NCI-H2227 treated with DMSO at 0.1 percent for 48 hours (cell line): ENCODE data around the gene CNBP.
"Not testable (repeated sequence)": the region's sequence is repeated elsewhere in the genome, so short reads cannot be mapped to it uniquely, and the experiment has no call there.

Experiments
- DNase-seq: peaks from one replicate; lab custom pipeline; 2025; lab: John Stamatoyannopoulos, UW

CNBP gene

GRCh38 chr3:129183569-129184395, at the start of gene CNBP:
CNBP (minus strand) TSS chr3:129183896; CDS start chr3:129171757, 12,139 bp downstream.
- DNase-seq, result peak; percentile 77

DNA sequence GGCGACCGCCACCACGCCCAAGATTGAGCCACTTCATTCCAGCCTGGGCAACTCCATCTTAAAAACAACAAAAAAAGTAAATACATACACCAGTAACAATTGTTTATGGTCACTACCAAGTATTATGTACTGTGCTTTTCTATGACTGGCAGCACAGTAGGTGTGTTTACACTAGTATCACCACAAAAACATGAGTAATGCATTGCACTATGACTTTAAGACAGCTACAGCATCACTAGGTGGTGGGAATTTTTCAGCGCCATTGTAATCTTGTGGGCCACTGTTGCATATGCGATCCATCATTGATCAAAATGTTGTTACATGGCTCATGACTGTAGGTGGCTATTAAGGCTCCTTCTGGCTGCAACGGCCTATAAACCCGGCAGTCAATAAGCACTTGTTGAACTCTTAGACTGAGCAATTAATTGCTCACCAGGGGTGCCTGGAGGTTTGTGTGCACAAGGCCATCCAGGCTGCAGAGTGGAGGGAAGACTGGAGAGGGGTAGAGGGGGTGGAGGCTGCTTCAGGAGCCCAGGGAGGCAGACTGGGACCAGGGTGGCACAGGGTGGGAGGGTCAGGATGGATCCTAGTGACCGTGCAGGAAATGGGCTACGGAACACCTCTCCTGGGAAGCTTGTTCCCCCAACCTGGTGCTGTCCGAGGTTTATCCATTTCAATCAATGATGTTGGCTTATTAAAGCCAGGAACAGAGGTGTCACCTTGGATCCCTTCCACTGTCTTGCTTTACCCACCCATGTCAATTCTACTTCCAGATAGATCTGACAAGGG, 47.8 kb upstream of the CNBP start:
- no peak for DNase-seq

DNA sequence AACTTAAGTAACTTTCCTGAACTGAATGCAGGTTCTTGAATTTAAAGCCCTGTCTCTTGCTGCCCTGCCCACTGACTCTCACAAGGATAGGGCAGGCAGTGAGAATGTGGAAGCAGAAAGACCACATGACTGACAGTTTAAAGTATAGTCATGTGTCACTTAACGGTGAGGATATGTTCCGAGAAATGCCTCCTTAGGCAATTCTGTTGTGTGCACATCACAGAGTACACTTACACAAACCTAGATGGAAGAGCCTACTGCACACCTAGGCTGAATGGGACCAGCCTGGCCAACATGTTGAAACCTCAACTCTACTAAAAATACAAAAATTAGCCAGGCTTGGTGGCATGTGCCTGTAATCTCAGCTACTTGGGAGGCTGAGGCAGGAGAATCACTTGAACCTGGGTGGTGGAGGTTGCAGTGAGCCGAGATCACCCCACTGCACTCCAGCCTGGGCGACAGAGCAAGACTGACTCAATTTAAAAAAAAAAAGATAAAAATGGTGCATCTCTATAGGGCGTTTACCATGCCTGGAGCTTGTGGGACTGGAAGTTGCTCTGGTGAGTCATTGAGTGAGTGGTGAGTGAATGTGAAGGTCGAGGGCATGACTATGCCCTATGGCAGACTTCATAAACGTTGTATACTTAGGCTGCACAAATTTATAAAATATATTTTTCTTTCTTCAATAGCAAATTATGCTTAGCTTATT, 46.8 kb upstream of the CNBP start:
- no peak for DNase-seq

DNA sequence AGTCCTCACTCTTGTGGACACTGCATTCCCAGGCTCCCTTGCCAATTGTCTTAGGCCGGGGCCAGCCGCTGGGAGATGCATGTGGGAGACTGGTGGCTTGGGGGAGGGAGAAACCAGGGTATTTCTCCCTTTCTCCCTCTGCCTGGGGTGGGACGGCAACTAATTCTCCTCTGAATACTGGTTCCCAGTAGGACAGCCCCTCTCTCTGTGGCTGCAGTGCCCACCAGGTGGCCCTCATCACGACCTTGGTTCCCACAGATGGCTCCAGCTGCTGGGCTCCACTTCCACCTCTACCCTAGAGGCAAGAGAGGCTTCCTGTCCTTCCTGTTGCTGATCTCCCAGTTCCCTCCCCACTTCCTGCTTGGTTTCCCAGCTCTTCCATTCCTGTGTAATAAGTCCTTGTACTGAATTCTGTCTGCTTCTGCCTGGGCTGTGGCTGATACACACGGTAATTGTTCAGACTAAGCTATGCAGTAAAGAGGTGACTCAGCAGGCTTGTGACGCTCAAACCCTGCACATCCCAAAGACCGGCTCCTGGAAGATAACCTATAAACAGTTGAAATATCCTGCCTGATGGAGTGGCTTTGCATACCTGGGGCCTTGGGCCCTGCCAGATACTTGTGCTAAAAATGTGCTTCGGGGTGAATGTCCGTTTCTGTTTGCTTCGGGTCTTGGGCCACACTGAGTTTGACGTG, 45.3 kb upstream of the CNBP start:
- no peak for DNase-seq

GRCh38 chr3:129226374-129226773, 42.7 kb upstream of the CNBP start:
- no peak for DNase-seq

DNA sequence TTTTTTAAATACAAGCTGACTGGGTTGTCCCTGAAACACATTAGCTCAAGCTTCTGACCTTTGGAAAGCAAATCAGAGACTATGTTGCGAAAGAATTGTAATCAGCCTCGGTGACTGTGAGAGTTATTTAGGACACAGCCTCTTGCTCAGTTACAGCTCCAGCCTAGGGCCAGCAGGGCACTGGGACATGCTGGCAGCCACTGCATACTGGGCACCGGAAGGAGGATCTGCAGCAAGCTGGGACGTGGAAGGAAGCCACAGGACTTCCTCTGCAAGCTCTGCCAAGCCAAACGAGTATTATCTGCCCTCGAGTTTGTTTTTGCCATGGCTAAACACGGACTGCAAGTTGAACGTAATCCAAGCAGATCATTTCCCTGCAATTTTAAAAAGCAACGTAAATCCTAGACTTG, 41.3 kb upstream of the CNBP start:
- DNase-seq, result no peak

GRCh38 chr3:129224387-129224786, 40.7 kb upstream of the CNBP start:
- DNase-seq, result not testable (repeated sequence)

DNA sequence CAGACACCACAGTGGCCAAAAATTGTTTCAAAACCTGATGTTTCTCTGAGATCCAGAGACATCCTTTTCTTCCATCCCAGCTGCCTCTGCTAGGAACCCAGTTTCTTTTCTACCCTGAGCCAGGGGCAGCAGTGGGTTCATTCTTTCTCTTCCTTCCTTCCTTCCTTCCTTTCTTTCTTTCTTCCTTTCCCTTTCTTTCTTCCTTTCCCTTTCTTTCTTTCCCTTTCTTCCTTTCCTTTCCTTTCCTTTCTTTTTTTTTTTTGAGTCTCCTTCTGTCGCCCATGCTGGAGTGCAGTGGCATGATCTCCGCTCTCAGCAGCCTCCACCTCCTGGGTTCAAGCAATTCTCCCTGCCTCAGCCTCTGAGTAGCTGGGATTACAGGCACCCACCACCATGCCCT, 35.0 kb upstream of the CNBP start:
- no peak for DNase-seq

GRCh38 chr3:129213238-129213637, 29.5 kb upstream of the CNBP start:
- no peak for DNase-seq

GRCh38 chr3:129211772-129212171, 28.1 kb upstream of the CNBP start:
- DNase-seq, result peak; percentile 42

DNA sequence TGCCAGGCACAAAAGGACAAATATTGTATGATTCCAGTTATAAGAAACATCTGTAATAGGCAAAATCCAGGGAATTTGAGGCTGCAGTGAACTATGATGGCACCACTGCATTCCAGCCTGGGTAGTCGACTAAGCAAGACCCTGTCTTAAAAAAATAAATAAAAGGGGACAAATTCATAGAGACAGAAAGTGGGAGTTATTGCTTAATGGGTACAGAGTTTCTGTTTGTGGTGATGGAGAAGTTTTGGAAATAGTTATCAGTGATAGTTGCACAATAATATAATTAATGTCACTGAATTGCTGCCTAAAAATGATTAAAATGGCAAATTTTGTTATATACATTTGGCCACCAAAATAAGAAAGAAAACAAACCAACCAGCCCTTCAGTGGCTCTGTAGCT, 27.6 kb upstream of the CNBP start:
- DNase-seq, result no peak

- DNase-seq, result no peak
Observed at GRCh38 chr3:129207479-129207878, 23.8 kb upstream of the CNBP start.

GRCh38 chr3:129205109-129205832, 21.6 kb upstream of the CNBP start:
- DNase-seq, result no peak

DNA sequence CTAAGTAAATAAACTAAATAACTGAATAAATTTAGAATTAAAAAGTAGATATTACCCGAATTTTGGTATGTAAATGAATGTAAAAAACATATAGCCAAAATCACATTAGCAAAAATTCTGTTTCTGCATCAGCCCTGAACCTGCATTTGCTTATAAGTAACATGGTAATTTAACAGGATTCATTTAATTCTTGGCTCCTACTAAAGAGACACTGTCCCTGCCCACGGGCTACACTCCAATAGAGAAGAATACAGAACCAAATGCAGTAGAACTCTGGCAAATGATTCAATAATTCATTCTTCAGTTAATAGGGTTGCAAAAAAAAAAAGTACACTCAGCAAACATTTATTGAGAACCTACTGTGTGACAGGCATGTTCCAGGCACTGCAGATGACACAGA, 20.8 kb upstream of the CNBP start:
- DNase-seq, result no peak

DNA sequence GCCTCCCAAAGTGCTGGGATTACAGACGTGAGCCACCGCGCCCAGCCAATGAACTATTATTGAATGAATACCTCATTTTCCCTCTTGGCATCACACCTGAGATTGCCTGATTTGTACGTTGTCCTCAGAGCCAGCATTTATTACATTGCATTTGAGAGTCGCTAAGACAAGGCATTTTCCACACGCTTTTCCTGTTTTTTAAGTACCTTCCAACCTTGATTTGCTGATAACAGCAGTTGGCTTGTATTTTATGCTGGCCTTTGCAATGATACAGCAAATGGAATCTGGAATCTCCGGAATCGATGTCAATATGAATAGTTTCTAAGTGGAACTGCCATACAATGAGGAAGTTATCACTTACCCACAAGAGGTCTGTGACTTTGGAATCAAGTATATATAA, 15.7 kb upstream of the CNBP start:
- no peak for DNase-seq

DNA sequence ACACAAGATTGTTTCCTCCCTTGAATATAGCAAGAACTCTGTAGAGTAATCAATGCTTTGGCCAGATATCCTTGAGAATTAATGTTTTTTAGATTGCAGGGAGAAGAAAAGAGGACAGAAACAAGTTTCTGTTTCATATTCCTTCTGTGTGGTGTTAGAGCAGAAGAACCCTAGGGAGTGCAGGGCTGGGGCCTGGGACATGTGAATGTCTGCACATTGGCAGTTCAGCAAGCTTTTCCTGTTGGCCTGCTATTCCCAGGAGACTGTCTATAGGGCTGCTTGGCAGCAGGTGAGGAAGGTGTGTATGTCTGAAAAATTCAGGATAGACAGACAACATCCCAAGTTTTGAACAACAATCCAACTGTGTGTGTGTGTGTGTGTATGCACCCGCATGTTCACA, 13.6 kb upstream of the CNBP start:
- DNase-seq, result no peak

- no peak for DNase-seq
Observed at GRCh38 chr3:129196601-129197000, 12.9 kb upstream of the CNBP start.

DNA sequence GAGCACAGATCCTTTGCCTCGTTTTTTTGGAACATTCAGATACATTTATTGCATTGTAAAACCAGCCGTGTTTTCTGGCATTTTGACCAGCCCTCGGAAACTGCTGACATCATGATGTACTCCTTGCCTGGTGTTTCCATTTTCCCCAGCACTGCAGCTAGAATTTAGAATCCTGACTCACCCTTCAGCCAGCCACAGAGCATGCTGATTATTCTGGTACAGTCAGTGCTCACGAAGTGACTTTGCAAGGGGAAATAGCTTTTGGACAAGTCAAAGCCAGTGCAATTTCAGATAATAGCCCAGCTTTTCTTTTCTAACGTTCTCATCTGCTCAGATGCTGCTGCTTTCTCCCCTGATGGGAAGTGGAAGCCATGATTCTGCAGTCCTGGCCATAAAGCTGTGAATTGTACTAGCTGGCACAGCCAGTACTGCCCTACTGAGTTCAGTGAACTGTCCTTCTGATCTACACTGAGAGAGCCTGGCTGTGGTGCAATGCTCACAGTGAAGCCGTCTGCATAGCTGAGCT, 12.1 kb upstream of the CNBP start:
- peak; percentile 22 for DNase-seq

GRCh38 chr3:129189793-129190192, 6.1 kb upstream of the CNBP start:
- not testable (repeated sequence) for DNase-seq

DNA sequence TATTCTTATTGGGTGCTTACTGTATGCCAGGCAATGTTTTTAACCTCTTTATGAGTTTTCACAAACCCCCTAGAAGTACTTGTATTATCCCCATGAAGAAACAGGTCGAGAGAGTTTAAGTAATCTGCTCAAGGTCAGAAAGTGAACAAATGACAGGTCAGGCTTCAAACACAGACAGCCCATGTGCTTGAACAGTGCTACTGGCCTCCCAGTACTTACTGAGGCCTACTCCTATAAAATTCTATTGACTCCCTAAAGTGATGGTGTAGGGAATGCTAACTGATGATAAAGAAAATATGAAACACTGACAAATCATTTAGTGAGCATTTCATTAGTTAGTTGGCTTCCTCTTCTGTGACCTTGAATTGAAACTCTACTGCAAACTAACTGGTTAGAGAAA, 4.2 kb upstream of the CNBP start:
- no peak for DNase-seq

- no peak for DNase-seq
Observed at GRCh38 chr3:129185783-129186182, 2.1 kb upstream of the CNBP start.
